PC-9 (cell line): ENCODE measurements around the gene SRPK2. TPM values are rescaled to one million over a fixed set of nuclear protein-coding genes. Genes with fewer than 3 reads are reported as not detected.

ENCODE experiments used
- BruUV-seq: library from RNA; stranded (reverse); fragments of 400-500 nt; replicated peaks from 2 replicates; lab custom pipeline; 2021; lab: Mats Ljungman, UMichigan
- CTCF ChIA-PET: fragments of 300-600 bp; sonication (Branson Sonifier 250); formaldehyde crosslinking; loops from one replicate; lab custom pipeline; 2022; ENCODE audit warnings: antibody characterized with exemption; lab: Charles Lee
- POLR2A ChIA-PET: fragments of 300-600 bp; sonication (Branson Sonifier 250); formaldehyde crosslinking; loops from one replicate; lab custom pipeline; 2022; ENCODE audit warnings: antibody characterized with exemption; ENCODE audit not compliant: unreplicated experiment; lab: Charles Lee
- DNase-seq, 2 experiments: peaks; one replicate each; pipeline versions ENCODE4 v3.0.0 to v3.0.0-alpha.2; 2015 to 2022; ENCODE audit warnings: mixed read lengths in 1 of 2
- H2AFZ ChIP-seq: fragments of 200-600 bp; sonication (generic); 2 replicates; pipeline ENCODE4 v1.8.1; 2017; ENCODE audit warnings: antibody characterized with exemption
- H3F3A ChIP-seq: fragments of 200-600 bp; sonication (generic); 2 replicates; pipeline ENCODE4 v1.8.1; 2017; ENCODE audit warnings: antibody characterized with exemption, mild to moderate bottlenecking, low read depth; ENCODE audit not compliant: insufficient read depth
- H3K27ac ChIP-seq: fragments of 200-600 bp; sonication (generic); 2 replicates; pipeline ENCODE4 v1.6.1; 2016; ENCODE audit warnings: mixed run types
- H3K27me3 ChIP-seq: fragments of 200-600 bp; sonication (generic); 2 replicates; pipeline ENCODE4 v1.6.1; 2016; ENCODE audit warnings: low read depth, mixed run types; ENCODE audit not compliant: insufficient read depth
- H3K36me3 ChIP-seq: fragments of 200-600 bp; sonication (generic); 2 replicates; pipeline ENCODE4 v1.6.1; 2016; ENCODE audit warnings: low read depth, mixed run types
- H3K4me1 ChIP-seq: fragments of 200-600 bp; sonication (generic); replicated peaks from 2 replicates; pipeline ENCODE4 v1.6.1; 2016; ENCODE audit warnings: mixed run types; ENCODE audit not compliant: insufficient read depth
- H3K4me2 ChIP-seq: fragments of 200-600 bp; sonication (generic); 2 replicates; pipeline ENCODE4 v1.6.1; 2017; ENCODE audit warnings: mixed run types
- H3K4me3 ChIP-seq: fragments of 200-600 bp; sonication (generic); 2 replicates; pipeline ENCODE4 v1.6.1; 2016; ENCODE audit warnings: mixed run types
- H3K79me2 ChIP-seq: fragments of 200-600 bp; sonication (generic); 2 replicates; pipeline ENCODE4 v1.6.1; 2017; ENCODE audit warnings: low read depth, mixed run types
- H3K9me2 ChIP-seq: fragments of 200-600 bp; sonication (generic); 2 replicates; pipeline ENCODE4 v1.8.1; 2017; ENCODE audit warnings: mild to moderate bottlenecking; ENCODE audit not compliant: insufficient read depth
- H3K9me3 ChIP-seq: fragments of 200-600 bp; sonication (generic); 2 replicates; pipeline ENCODE4 v1.8.1; 2016; ENCODE audit warnings: low read depth; ENCODE audit not compliant: insufficient read depth
- H4K20me1 ChIP-seq: fragments of 200-600 bp; sonication (generic); 2 replicates; pipeline ENCODE4 v1.8.1; 2017; ENCODE audit not compliant: insufficient read depth
- CTCF ChIP-seq: fragments of 200-600 bp; sonication (generic); conservative IDR thresholded peaks from 2 replicates; pipeline ENCODE4 v1.6.1; 2017; ENCODE audit warnings: mixed run types, antibody characterized with exemption, mild to moderate bottlenecking, moderate library complexity
- EZH2 ChIP-seq: fragments of 200-600 bp; sonication (generic); IDR thresholded peaks from 2 replicates; pipeline ENCODE4 v1.8.0; 2017; ENCODE audit warnings: antibody characterized with exemption, low read depth
- intact Hi-C: fragments of 100-400 bp; cut with micrococcal nuclease; formaldehyde crosslinking; loops from one replicate; pipeline ENCODE4 v1.10.0; 2022; ENCODE audit not compliant: unreplicated experiment
- total RNA-seq: library from RNA; stranded (reverse); gene quantifications from 2 replicates; pipeline ENCODE4 v1.2.3, GENCODE V29; 2021

Gene SRPK2
- total RNA-seq, 1 experiment from 2014 or later = 60.6 TPM

GRCh38 chr7:105429746-105430612, 41.3 kb upstream of the SRPK2 start:
- Histone ChIP-seq H3K9me2 (no peaks in the 10 kb centered on the region), H3K36me3 (no peaks in the 10 kb centered on the region), H3K27ac (no peak overlapping the region), H4K20me1 (no peaks in the 10 kb centered on the region), H2AFZ (no peak overlapping the region), H3K4me3 (no peak overlapping the region), H3K9me3 (no peaks in the 10 kb centered on the region), H3F3A (no peaks in the 10 kb centered on the region), H3K4me1 (no peaks in the 10 kb centered on the region), H3K4me2 (no peak overlapping the region), H3K27me3 (no peaks in the 10 kb centered on the region), H3K79me2 (no peaks in the 10 kb centered on the region)
- BruUV-seq = no TSS peak
- DNase-seq = peak; percentile 39 to 45
- intact Hi-C loops = loop anchor here (2.0 kb wide), 3 partner anchors 449 to 613 kb away; no protein-coding TSS in a partner anchor
- CTCF ChIA-PET = interaction anchor here (0.6 to 1.1 kb wide), 7 partner anchors 33 to 545 kb away, joined by 3 to 4 read pairs (median 3); partner anchors contain the start of gene RINT1
- POLR2A ChIA-PET = interaction anchor here (0.6 kb wide), 3 partner anchors 22 to 188 kb away, joined by 3 to 14 read pairs (median 4); no protein-coding TSS in a partner anchor
- TF ChIP-seq EZH2 (no peak), CTCF (peak; percentile 70)

GRCh38 chr7:105426606-105427146, 38.0 kb upstream of the SRPK2 start:
- Histone ChIP-seq H3K79me2 (no peaks in the 10 kb centered on the region), H3K4me3 (no peak overlapping the region), H2AFZ (no peak overlapping the region), H3K36me3 (no peaks in the 10 kb centered on the region), H3K27me3 (no peaks in the 10 kb centered on the region), H3K27ac (no peak overlapping the region), H3K4me2 (no peak overlapping the region), H3K4me1 (no peaks in the 10 kb centered on the region), H3F3A (no peaks in the 10 kb centered on the region), H4K20me1 (no peaks in the 10 kb centered on the region), H3K9me3 (no peaks in the 10 kb centered on the region), H3K9me2 (no peaks in the 10 kb centered on the region)
- CTCF ChIA-PET = interaction anchor here (0.7 kb wide), 1 partner anchor 35 kb away, joined by 3 read pairs; no protein-coding TSS in a partner anchor
- intact Hi-C loops = no loop called here
- BruUV-seq = no TSS peak
- TF ChIP-seq EZH2 (no peak), CTCF (no peak)
- DNase-seq = no peak
- POLR2A ChIA-PET = no interaction called here

GRCh38 chr7:105423987-105424386, 35.3 kb upstream of the SRPK2 start:
- no peaks in the 10 kb centered on the region for H3F3A ChIP-seq
- H3K79me2 ChIP-seq = no peaks in the 10 kb centered on the region
- no peak overlapping the region for H3K27ac ChIP-seq
- no peak overlapping the region for H3K4me2 ChIP-seq
- TF ChIP-seq CTCF (no peak), EZH2 (no peak)
- no peak overlapping the region for H2AFZ ChIP-seq
- H3K27me3 ChIP-seq = no peaks in the 10 kb centered on the region
- POLR2A ChIA-PET = interaction anchor here (0.7 kb wide), 1 partner anchor 657 kb away, joined by 14 read pairs; no protein-coding TSS in a partner anchor
- no peaks in the 10 kb centered on the region for H3K9me2 ChIP-seq
- no peak overlapping the region for H3K4me3 ChIP-seq
- no TSS peak for BruUV-seq
- CTCF ChIA-PET = no interaction called here
- no peaks in the 10 kb centered on the region for H3K9me3 ChIP-seq
- no peak for DNase-seq
- no peaks in the 10 kb centered on the region for H3K36me3 ChIP-seq
- no peaks in the 10 kb centered on the region for H3K4me1 ChIP-seq
- H4K20me1 ChIP-seq = no peaks in the 10 kb centered on the region
- intact Hi-C loops = no loop called here
